Tibial nerve (tissue), 4 donors: ENCODE data around the gene SPNS3. TPM values are rescaled to one million over a fixed set of nuclear protein-coding genes. Genes with fewer than 3 reads are reported as not detected.
A peak's percentile ranks its signal among the peaks of the same experiment; 100 is the strongest.

Source experiments
- DNase-seq, 2 donors: peaks; one replicate each; pipeline ENCODE4 v3.0.0-alpha.2; 2019; ENCODE audit warnings: low spot score in 2 of 2
- H3K27ac ChIP-seq, 4 donors: fragments of 200-600 bp; sonication (generic) in 3 of 4; one replicate each; pipeline ENCODE4 v1.5.1; 2017 to 2019; ENCODE audit warnings: mild to moderate bottlenecking in 1 of 4
- H3K27me3 ChIP-seq, 2 donors: fragments of 200-600 bp; sonication (generic) in 1 of 2; one replicate each; pipeline versions ENCODE4 v1.5.1 to v1.6.0; 2017 to 2019
- H3K36me3 ChIP-seq, 3 donors: fragments of 200-600 bp; sonication (generic); one replicate each; pipeline ENCODE4 v1.5.1; 2018 to 2019
- H3K4me1 ChIP-seq, 4 donors: fragments of 200-600 bp; sonication (generic) in 3 of 4; one replicate each; pipeline ENCODE4 v1.5.1; 2017 to 2019
- H3K4me3 ChIP-seq, 4 donors: fragments of 200-600 bp; sonication (generic) in 3 of 4; one replicate each; pipeline ENCODE4 v1.5.1; 2017 to 2019; ENCODE audit warnings: mild to moderate bottlenecking in 1 of 4, moderate library complexity in 1 of 4
- H3K9me3 ChIP-seq, 4 donors: fragments of 200-600 bp; sonication (generic) in 3 of 4; one replicate each; pipeline ENCODE4 v1.5.1; 2017 to 2019
- EP300 ChIP-seq, 2 donors: sonication (generic); formaldehyde crosslinking; IDR thresholded peaks; one replicate each; pipeline ENCODE4 v1.6.1; 2017; ENCODE audit warnings: antibody characterized with exemption in 2 of 2, mild to moderate bottlenecking in 1 of 2
- POLR2A ChIP-seq, 2 donors: fragments of 450-650 bp; IDR thresholded peaks; one replicate each; pipeline ENCODE4 v1.6.1; 2017; ENCODE audit warnings: antibody characterized with exemption in 2 of 2, mild to moderate bottlenecking in 2 of 2, moderate library complexity in 2 of 2
- WGBS, 2 donors: methylation state at CpG; one replicate each; pipeline ENCODE4 v1.1.5; 2018; 5-methylcytosine and 5-hydroxymethylcytosine counted together
- total RNA-seq, 4 donors: library from RNA; depleted of rRNA; stranded (reverse); fragments of >200 nt; gene quantifications; one replicate each; pipeline ENCODE4 v1.1.0, GENCODE V29; 2016
- TF ChIP-seq, protein P1 (sequence below), 5 experiments: fragments of 200-600 bp in 3 of 5; fragments of 450-650 bp in 2 of 5; sonication (generic) in 3 of 5; IDR thresholded peaks; one replicate each; pipeline ENCODE4 v1.5.1; 2016 to 2019; ENCODE audit warnings: antibody characterized with exemption in 5 of 5, mild to moderate bottlenecking in 3 of 5, moderate library complexity in 2 of 5

SPNS3 gene
- total RNA-seq, 4 donors from 2014 or later, result 0.44 TPM; not detected in 3

DNA sequence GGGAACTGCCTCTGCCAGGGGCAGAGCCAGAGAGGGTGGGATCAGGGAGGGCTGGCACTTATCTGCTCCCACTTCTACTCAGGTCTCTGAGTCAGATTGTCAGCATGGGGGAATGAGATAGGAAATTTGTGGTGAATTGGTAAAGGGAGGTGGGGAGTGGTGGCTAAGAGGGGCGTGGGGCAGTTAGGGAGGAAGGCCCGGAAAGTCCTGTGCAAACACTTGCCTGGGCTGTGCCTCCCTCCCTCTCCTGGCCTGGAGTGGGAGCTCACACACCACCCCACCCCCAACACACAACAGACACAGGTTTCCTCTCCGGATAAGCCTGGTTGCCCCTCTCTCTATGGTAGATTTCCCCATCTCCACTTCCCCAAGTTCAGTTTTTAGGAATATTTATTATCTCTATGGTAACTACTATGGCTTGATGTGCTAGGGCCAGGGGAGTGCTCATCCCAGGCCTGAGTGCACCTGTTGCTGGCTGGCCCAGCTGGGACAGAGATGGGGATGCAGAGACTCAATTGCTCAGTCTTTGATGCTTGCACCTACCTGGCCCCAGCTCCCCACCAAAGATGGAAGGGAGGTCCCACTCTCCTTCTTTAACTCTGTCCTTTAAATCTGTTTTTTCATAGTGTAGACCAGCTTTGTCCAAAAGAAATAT is 67.7 kb downstream of the SPNS3 start:
- 21 to 32% methylated on average over 3 of the region's 3 CpGs for WGBS, 2 donors
- TF ChIP-seq, protein P1, sequence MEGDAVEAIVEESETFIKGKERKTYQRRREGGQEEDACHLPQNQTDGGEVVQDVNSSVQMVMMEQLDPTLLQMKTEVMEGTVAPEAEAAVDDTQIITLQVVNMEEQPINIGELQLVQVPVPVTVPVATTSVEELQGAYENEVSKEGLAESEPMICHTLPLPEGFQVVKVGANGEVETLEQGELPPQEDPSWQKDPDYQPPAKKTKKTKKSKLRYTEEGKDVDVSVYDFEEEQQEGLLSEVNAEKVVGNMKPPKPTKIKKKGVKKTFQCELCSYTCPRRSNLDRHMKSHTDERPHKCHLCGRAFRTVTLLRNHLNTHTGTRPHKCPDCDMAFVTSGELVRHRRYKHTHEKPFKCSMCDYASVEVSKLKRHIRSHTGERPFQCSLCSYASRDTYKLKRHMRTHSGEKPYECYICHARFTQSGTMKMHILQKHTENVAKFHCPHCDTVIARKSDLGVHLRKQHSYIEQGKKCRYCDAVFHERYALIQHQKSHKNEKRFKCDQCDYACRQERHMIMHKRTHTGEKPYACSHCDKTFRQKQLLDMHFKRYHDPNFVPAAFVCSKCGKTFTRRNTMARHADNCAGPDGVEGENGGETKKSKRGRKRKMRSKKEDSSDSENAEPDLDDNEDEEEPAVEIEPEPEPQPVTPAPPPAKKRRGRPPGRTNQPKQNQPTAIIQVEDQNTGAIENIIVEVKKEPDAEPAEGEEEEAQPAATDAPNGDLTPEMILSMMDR (IDR thresholded peaks at IDR 0.05), result no peak
- TF ChIP-seq POLR2A (IDR thresholded peaks at IDR 0.05), result no peak
- TF ChIP-seq EP300 (IDR thresholded peaks at IDR 0.05), result no peak
- DNase-seq, result no peak
- Histone ChIP-seq H3K36me3 (no peaks in the 10 kb centered on the region), H3K9me3 (no peaks in the 10 kb centered on the region), H3K4me3 (peak overlapping the region in 1 of 4 donors; percentile 52), H3K4me1 (peaks cover 0 to 29% (median 14%) of the 10 kb centered on the region in 4 donors), H3K27me3 (peaks cover 0 to 48% of the 10 kb centered on the region in 2 donors), H3K27ac (no peak overlapping the region)

DNA sequence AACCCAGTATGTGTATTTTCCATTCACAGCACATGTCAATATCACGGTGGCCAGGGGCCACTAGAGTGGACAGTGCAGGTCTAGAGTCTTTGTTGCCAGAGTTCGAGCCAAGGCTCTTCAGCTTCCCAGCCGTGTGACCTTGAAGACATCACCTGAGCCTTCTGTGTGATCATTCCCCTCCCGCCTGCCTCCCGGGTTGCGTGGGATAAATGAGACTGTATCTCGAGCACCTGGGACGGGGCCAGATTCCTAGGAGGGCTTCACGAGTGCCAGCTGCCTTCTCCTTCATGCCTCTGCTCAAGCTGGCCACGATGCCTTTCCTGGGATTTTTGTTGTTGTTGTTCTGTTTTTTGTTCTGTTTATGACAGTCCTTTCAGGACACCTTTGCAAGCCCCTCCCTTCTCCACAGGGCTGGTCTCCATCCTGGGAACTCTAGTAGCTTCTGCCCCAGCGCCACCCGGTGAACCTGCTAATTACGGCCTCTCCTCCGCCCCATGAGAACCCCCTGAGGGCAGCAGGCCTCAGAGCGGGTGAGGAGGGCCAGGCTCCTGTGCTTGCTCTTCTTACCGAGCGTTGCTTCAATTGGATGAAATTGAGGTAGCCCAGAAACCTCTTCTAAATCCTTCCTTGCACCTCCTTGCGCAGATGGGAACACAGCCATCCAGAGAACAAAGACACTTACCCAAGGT is 68.9 kb downstream of the SPNS3 start:
- WGBS, 2 donors, result 63 to 70% methylated on average over 18 of the region's 18 CpGs
- TF ChIP-seq EP300 (IDR thresholded peaks at IDR 0.05), result no peak
- TF ChIP-seq, protein P1 (IDR thresholded peaks at IDR 0.05), result no peak
- no peak for TF ChIP-seq POLR2A (IDR thresholded peaks at IDR 0.05)
- H3K36me3 ChIP-seq, result no peaks in the 10 kb centered on the region
- no peak for DNase-seq
- H3K4me3 ChIP-seq, result no peak overlapping the region
- H3K9me3 ChIP-seq, result no peaks in the 10 kb centered on the region
- H3K27me3 ChIP-seq, result peaks cover 0 to 48% of the 10 kb centered on the region in 2 donors
- H3K4me1 ChIP-seq, result peaks cover 0 to 29% (median 14%) of the 10 kb centered on the region in 4 donors
- H3K27ac ChIP-seq, result no peak overlapping the region

DNA sequence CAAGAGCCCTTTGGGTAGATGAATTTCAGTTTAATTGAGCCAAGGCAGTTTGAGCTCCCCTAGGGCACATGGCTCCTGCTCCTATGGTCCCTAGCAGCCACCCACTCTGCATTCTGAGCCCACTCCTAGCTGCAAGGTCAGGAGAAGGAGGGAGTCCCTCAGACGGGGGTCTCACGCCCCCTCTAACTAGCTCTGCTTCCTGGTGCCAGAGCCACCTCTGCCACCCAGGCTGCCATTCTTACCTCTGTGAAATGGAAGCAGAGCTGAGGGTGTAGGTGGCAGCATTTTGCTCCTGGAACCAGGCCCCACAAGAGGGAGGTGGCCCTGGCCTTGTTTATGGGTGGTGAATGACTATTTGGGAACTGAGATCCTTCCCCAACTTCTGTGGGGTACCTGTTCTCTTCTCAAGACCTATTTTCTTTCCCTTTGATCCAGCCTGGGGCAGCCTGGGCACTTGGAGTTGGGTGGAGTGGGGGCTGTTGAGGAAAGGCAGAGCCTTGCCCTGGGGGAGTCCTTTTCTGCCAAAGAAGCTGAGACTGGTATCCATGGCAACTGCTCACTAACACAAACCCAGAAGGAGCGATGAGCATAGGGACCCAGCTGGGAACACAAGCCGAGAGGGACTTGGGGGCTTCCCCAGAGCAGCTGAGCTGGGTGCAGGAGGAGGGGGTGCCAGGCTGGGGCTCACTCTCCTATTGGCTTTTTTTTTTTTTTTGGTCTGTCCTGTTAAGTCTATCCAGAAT is 69.7 kb downstream of the SPNS3 start:
- Histone ChIP-seq H3K27ac (no peak overlapping the region), H3K4me1 (peaks cover 0 to 29% (median 11%) of the 10 kb centered on the region in 4 donors), H3K4me3 (no peak overlapping the region), H3K27me3 (peaks cover 0 to 48% of the 10 kb centered on the region in 2 donors), H3K9me3 (no peaks in the 10 kb centered on the region), H3K36me3 (no peaks in the 10 kb centered on the region)
- DNase-seq, result no peak
- WGBS, 2 donors, result 55 to 70% methylated on average over 4 of the region's 4 CpGs
- TF ChIP-seq, protein P1 (IDR thresholded peaks at IDR 0.05), result no peak
- TF ChIP-seq EP300 (IDR thresholded peaks at IDR 0.05) (no peak), POLR2A (IDR thresholded peaks at IDR 0.05) (no peak)

DNA sequence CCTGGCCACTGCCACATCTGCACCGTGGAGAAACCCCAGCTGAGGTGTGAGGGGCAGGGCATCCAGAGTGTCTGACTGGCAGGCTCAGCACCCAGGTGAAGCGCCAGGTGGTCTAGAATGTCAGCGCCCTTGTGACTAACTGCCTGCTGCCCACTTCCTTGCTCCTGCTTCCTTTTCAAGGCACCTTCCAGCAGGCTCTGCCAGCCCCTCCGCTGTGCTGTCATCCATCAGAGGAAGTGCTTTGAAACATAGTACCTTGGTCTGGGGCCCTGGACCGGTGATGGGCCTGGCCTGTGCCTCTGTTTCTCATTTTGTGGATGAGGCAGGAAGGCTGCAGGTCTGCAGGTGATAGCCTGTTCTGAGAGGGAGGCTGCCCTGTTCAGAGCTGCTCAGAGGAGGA is 70.4 kb downstream of the SPNS3 start:
- Histone ChIP-seq H3K4me3 (no peak overlapping the region), H3K27ac (no peak overlapping the region), H3K4me1 (peaks cover 0 to 29% (median 9%) of the 10 kb centered on the region in 4 donors), H3K36me3 (no peaks in the 10 kb centered on the region), H3K9me3 (no peaks in the 10 kb centered on the region), H3K27me3 (peaks cover 0 to 47% of the 10 kb centered on the region in 2 donors)
- TF ChIP-seq, protein P1 (IDR thresholded peaks at IDR 0.05), result no peak
- TF ChIP-seq POLR2A (IDR thresholded peaks at IDR 0.05) (no peak), EP300 (IDR thresholded peaks at IDR 0.05) (no peak)
- WGBS, 2 donors, result 66 to 69% methylated on average over 5 of the region's 5 CpGs
- DNase-seq, result no peak
